Prostate gland (tissue), 2 donors: ENCODE measurements around the gene ARHGAP18. TPM values are rescaled to one million over a fixed set of nuclear protein-coding genes. Genes with fewer than 3 reads are reported as not detected.

Experiments
- DNase-seq: peaks from one replicate; pipeline ENCODE4 v3.0.0-alpha.2; 2019; ENCODE audit warnings: low spot score
- H3K27ac ChIP-seq, 2 donors: fragments of 200-600 bp; sonication (generic); 2 replicates each; pipeline ENCODE4 v1.5.1; 2017 to 2019
- H3K27me3 ChIP-seq: fragments of 200-600 bp; sonication (generic); replicated peaks from 2 replicates; pipeline ENCODE4 v1.5.1; 2019; ENCODE audit not compliant: insufficient read depth
- H3K36me3 ChIP-seq, 2 donors: fragments of 200-600 bp; sonication (generic); 1 replicate in 1 of 2; 2 replicates in 1 of 2; pipeline versions ENCODE4 v1.5.1 to v1.8.1; 2017 to 2019
- H3K4me1 ChIP-seq: fragments of 200-600 bp; sonication (generic); replicated peaks from 2 replicates; pipeline ENCODE4 v1.5.1; 2019
- H3K4me3 ChIP-seq, 2 donors: fragments of 200-600 bp; sonication (generic); 2 replicates each; pipeline ENCODE4 v1.5.1; 2017 to 2019
- H3K9me3 ChIP-seq: fragments of 200-600 bp; sonication (generic); 2 replicates; pipeline ENCODE4 v1.5.1; 2017
- POLR2A ChIP-seq: fragments of 450-650 bp; IDR thresholded peaks from one replicate; pipeline ENCODE4 v1.6.1; 2016; ENCODE audit warnings: antibody characterized with exemption, mild to moderate bottlenecking
- POLR2AphosphoS5 ChIP-seq: sonication (generic); formaldehyde crosslinking; IDR thresholded peaks from one replicate; pipeline ENCODE4 v1.6.1; 2017; ENCODE audit warnings: antibody characterized with exemption
- WGBS: methylation state at CpG from one replicate; pipeline ENCODE4 v1.1.5; 2018; 5-methylcytosine and 5-hydroxymethylcytosine counted together
- intact Hi-C: fragments of 100-400 bp; cut with DNase I; formaldehyde crosslinking; loops from one replicate; pipeline ENCODE4 v1.14.2; 2022
- total RNA-seq, 2 donors: library from RNA; depleted of rRNA; stranded (reverse); fragments of >200 nt; gene quantifications; one replicate each; pipeline ENCODE4 v1.1.0, GENCODE V29; 2016
- TF ChIP-seq, protein P1 (sequence below), 4 experiments: fragments of 200-600 bp in 2 of 4; fragments of 450-650 bp in 2 of 4; sonication (generic) in 2 of 4; IDR thresholded peaks; 1 replicate in 3 of 4; 2 replicates in 1 of 4; pipeline ENCODE4 v1.5.1; 2016 to 2019; ENCODE audit warnings: antibody characterized with exemption in 4 of 4, mild to moderate bottlenecking in 2 of 4, moderate library complexity in 2 of 4

The ARHGAP18 gene
- total RNA-seq, 2 donors from 2014 or later: 15.0 to 29.1 TPM

DNA sequence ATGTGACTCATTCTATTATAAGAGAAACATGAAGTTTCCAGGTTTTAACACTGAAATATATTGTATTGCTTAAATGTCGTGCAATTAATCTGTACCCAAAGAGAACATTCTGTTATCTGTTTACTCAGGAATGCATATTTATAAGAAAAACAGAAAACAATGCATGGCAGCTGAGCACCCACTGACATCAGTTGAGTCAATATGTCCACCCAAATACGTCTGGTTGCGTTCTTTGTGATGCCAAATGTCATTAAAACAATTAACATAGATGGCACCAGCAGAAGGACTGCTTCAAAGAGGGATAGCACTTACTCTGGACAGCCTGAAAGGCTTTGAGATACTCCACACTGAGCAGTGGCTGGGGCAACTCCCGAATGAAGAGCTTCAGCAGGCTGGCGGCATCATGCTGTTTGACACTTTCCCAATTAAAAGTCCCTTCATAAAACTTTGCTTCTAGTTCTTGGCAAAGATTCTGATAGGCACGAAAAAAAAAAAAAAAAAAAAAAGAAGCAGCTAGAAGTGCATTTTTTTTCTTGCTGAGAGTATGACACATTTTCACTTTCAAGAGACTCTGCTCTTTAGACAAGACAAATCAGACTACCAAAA is 102.3 kb downstream of the ARHGAP18 start:
- Histone ChIP-seq H3K36me3 (no peaks in the 10 kb centered on the region), H3K4me1 (no peaks in the 10 kb centered on the region), H3K27ac (no peak overlapping the region), H3K27me3 (no peaks in the 10 kb centered on the region), H3K9me3 (no peaks in the 10 kb centered on the region), H3K4me3 (no peak overlapping the region)
- TF ChIP-seq POLR2A (no peak), POLR2AphosphoS5 (no peak)
- TF ChIP-seq, protein P1, sequence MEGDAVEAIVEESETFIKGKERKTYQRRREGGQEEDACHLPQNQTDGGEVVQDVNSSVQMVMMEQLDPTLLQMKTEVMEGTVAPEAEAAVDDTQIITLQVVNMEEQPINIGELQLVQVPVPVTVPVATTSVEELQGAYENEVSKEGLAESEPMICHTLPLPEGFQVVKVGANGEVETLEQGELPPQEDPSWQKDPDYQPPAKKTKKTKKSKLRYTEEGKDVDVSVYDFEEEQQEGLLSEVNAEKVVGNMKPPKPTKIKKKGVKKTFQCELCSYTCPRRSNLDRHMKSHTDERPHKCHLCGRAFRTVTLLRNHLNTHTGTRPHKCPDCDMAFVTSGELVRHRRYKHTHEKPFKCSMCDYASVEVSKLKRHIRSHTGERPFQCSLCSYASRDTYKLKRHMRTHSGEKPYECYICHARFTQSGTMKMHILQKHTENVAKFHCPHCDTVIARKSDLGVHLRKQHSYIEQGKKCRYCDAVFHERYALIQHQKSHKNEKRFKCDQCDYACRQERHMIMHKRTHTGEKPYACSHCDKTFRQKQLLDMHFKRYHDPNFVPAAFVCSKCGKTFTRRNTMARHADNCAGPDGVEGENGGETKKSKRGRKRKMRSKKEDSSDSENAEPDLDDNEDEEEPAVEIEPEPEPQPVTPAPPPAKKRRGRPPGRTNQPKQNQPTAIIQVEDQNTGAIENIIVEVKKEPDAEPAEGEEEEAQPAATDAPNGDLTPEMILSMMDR (IDR thresholded peaks at IDR 0.05): no peak
- intact Hi-C loops: loop anchor here (10.0 kb wide), 1 partner anchor 57 kb away; no protein-coding TSS in a partner anchor
- WGBS: 26% methylated on average over 6 of the region's 6 CpGs
- DNase-seq: no peak

DNA sequence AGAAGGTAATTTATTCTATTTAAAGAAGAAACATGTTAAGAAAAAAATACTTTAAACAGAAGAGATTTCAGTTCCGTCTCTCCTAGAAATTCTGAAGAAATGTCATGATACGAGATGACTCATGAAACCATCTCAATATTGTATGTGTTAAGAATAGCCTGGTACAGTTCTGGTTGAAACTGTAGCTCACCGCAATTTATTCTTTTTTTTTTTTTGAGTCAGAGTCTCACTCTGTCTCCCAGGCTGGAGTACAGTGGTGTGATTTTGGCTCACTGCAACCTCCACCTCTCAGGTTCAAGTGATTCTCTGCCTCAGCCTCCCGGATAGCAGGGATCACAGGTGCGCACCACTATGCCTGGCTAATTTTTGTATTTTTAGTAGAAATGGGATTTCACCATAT is 103.3 kb downstream of the ARHGAP18 start:
- no peak for DNase-seq
- Histone ChIP-seq H3K27ac (no peak overlapping the region), H3K4me3 (no peak overlapping the region), H3K9me3 (no peaks in the 10 kb centered on the region), H3K36me3 (no peaks in the 10 kb centered on the region), H3K4me1 (no peaks in the 10 kb centered on the region), H3K27me3 (no peaks in the 10 kb centered on the region)
- 85% methylated on average over 5 of the region's 5 CpGs for WGBS
- TF ChIP-seq POLR2AphosphoS5: no peak
- TF ChIP-seq, protein P1 (IDR thresholded peaks at IDR 0.05): no peak
- TF ChIP-seq POLR2A: no peak
- intact Hi-C loops: loop anchor here (10.0 kb wide), 1 partner anchor 58 kb away; no protein-coding TSS in a partner anchor

DNA sequence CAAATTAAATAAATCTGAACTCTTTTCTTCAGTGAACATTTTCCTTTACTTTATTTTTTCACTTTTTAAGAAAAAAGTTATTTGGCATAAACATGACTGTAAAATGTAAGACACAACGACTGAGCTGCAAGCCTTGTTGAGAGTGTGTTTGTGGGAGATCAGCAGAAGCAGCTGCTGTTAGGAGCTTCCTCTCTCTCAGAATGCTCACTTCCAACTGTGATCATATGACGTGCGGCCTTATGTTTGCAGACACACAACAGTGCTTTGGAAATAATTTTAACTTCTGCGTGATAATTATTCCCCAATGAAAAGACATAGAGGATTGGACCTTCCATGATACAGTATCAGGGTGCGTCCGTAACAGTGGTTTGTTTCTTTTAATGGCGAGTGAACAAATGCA is 104.0 kb downstream of the ARHGAP18 start:
- TF ChIP-seq POLR2A (no peak), POLR2AphosphoS5 (no peak)
- TF ChIP-seq, protein P1 (IDR thresholded peaks at IDR 0.05): no peak
- Histone ChIP-seq H3K4me1 (no peaks in the 10 kb centered on the region), H3K27me3 (no peaks in the 10 kb centered on the region), H3K4me3 (no peak overlapping the region), H3K9me3 (no peaks in the 10 kb centered on the region), H3K36me3 (no peaks in the 10 kb centered on the region), H3K27ac (no peak overlapping the region)
- 78% methylated on average over 7 of the region's 7 CpGs for whole genome bisulfite sequencing
- DNase-seq: no peak
- intact Hi-C loops: loop anchor here (10.0 kb wide), 1 partner anchor 59 kb away; no protein-coding TSS in a partner anchor

DNA sequence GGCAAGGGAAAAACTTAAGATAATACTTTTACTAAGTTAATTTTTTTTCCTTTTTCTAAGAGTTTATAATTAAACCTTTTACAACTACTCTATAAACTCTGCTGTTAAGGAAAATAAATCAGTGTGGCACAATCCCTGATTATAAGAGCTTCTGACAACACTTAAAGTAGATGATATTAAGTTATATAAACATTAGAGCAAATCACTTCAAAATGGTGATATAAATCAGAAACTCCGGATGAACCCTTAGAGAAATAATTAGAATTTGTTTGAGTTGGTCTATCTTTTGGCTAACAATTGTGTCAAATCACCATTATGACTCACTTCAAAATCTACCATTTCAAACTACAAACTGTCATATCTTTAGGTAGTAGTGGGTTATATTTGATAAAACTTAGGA is 104.9 kb downstream of the ARHGAP18 start:
- 10% methylated on average over 1 of the region's 1 CpG for WGBS
- TF ChIP-seq POLR2AphosphoS5 (no peak), POLR2A (no peak)
- TF ChIP-seq, protein P1 (IDR thresholded peaks at IDR 0.05): no peak
- H3K4me3 ChIP-seq: no peak overlapping the region
- no peaks in the 10 kb centered on the region for H3K4me1 ChIP-seq
- intact Hi-C loops: loop anchor here (10.0 kb wide), 1 partner anchor 60 kb away; no protein-coding TSS in a partner anchor
- no peak for DNase-seq
- H3K36me3 ChIP-seq: no peaks in the 10 kb centered on the region
- no peak overlapping the region for H3K27ac ChIP-seq
- no peaks in the 10 kb centered on the region for H3K9me3 ChIP-seq
- no peaks in the 10 kb centered on the region for H3K27me3 ChIP-seq

DNA sequence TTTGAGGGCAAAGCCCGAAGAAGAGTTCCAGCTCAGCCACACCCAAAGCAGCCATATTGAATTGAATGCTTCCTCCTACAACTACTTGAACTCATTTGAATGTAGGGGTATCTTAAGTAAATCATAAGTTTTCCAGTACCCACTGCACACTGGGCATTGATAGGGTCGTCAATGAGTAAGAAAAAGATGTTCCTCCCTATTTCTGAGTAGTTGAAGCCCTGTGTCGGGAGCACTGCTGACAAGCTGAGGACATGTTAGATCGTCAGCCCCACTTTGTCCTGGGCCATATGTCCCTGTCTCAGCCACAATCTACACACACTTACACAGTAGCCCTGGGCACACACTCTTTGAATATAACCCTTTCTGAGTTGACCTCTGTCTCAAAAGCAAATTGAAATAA is 105.7 kb downstream of the ARHGAP18 start:
- Histone ChIP-seq H3K27ac (no peak overlapping the region), H3K4me1 (no peaks in the 10 kb centered on the region), H3K4me3 (no peak overlapping the region), H3K9me3 (no peaks in the 10 kb centered on the region), H3K36me3 (no peaks in the 10 kb centered on the region), H3K27me3 (no peaks in the 10 kb centered on the region)
- WGBS: 94% methylated on average over 4 of the region's 4 CpGs
- DNase-seq: no peak
- intact Hi-C loops: loop anchor here (10.0 kb wide), 1 partner anchor 60 kb away; no protein-coding TSS in a partner anchor
- TF ChIP-seq, protein P1 (IDR thresholded peaks at IDR 0.05): no peak
